Measurements from ENCODE around the gene WDPCP.

DNA sequence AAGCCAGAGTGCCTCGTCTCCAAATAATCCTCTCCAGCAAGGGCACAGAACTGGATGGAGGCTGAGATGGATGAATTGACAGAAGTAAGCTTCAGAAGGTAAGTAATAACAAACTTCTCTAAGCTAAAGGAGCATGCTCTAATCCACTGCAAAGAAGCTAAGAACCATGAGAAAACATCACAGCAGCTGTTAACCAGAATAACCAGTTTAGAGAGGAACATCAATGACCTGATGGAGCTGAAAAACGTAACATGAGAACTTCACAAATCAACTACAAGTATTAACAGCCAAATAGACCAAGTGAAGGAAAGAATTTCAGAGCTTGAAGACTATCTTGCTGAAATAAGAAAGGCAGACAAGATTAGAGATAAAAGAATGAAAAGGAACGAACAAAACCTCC, 32.3 kb downstream of the WDPCP start:
- TF ChIP-seq, protein P1, sequence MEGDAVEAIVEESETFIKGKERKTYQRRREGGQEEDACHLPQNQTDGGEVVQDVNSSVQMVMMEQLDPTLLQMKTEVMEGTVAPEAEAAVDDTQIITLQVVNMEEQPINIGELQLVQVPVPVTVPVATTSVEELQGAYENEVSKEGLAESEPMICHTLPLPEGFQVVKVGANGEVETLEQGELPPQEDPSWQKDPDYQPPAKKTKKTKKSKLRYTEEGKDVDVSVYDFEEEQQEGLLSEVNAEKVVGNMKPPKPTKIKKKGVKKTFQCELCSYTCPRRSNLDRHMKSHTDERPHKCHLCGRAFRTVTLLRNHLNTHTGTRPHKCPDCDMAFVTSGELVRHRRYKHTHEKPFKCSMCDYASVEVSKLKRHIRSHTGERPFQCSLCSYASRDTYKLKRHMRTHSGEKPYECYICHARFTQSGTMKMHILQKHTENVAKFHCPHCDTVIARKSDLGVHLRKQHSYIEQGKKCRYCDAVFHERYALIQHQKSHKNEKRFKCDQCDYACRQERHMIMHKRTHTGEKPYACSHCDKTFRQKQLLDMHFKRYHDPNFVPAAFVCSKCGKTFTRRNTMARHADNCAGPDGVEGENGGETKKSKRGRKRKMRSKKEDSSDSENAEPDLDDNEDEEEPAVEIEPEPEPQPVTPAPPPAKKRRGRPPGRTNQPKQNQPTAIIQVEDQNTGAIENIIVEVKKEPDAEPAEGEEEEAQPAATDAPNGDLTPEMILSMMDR (IDR thresholded peaks at IDR 0.05; ENCODE audit: poor library complexity, severe bottlenecking): no peak
- TF ChIP-seq EZH2 (IDR thresholded peaks at IDR 0.05; ENCODE audit: borderline replicate concordance, insufficient read depth, low read length, poor library complexity, severe bottlenecking) (no peak), POLR2AphosphoS5 (IDR thresholded peaks at IDR 0.05) (no peak)
- TF ChIP-seq, protein P2, sequence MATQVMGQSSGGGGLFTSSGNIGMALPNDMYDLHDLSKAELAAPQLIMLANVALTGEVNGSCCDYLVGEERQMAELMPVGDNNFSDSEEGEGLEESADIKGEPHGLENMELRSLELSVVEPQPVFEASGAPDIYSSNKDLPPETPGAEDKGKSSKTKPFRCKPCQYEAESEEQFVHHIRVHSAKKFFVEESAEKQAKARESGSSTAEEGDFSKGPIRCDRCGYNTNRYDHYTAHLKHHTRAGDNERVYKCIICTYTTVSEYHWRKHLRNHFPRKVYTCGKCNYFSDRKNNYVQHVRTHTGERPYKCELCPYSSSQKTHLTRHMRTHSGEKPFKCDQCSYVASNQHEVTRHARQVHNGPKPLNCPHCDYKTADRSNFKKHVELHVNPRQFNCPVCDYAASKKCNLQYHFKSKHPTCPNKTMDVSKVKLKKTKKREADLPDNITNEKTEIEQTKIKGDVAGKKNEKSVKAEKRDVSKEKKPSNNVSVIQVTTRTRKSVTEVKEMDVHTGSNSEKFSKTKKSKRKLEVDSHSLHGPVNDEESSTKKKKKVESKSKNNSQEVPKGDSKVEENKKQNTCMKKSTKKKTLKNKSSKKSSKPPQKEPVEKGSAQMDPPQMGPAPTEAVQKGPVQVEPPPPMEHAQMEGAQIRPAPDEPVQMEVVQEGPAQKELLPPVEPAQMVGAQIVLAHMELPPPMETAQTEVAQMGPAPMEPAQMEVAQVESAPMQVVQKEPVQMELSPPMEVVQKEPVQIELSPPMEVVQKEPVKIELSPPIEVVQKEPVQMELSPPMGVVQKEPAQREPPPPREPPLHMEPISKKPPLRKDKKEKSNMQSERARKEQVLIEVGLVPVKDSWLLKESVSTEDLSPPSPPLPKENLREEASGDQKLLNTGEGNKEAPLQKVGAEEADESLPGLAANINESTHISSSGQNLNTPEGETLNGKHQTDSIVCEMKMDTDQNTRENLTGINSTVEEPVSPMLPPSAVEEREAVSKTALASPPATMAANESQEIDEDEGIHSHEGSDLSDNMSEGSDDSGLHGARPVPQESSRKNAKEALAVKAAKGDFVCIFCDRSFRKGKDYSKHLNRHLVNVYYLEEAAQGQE (IDR thresholded peaks at IDR 0.05; ENCODE audit: borderline replicate concordance): no peak

All from neural cell (in vitro differentiated cells).